Heart right ventricle (tissue), 16 donors: Measurements from ENCODE around the gene ECE1. TPM values are rescaled to one million over a fixed set of nuclear protein-coding genes. Genes with fewer than 3 reads are reported as not detected.

ENCODE experiments used
- ATAC-seq, 8 donors: fragments of 200-7000 bp; cut with Tn5 transposase; one replicate each; pipeline ENCODE4 v1.9.1; 2020; ENCODE audit warnings: mild to moderate bottlenecking in 8 of 8, moderate library complexity in 8 of 8, moderate number of reproducible peaks in 1 of 8
- DNase-seq, 2 donors: peaks; one replicate each; pipeline ENCODE4 v3.0.0-alpha.2; 2020
- H3K27ac ChIP-seq, 10 donors: fragments of 200-600 bp; sonication (generic) in 2 of 10; one replicate each; pipeline versions ENCODE4 v1.5.0 to v1.8.0; 2020 to 2022; ENCODE audit warnings: mild to moderate bottlenecking in 3 of 10
- H3K27me3 ChIP-seq, 7 donors: fragments of 200-600 bp; one replicate each; pipeline ENCODE4 v1.8.0; 2021 to 2022; ENCODE audit warnings: mild to moderate bottlenecking in 2 of 7
- H3K36me3 ChIP-seq, 9 donors: fragments of 200-600 bp; sonication (generic) in 1 of 9; one replicate each; pipeline versions ENCODE4 v1.5.0 to v1.8.0; 2020 to 2022; ENCODE audit warnings: mild to moderate bottlenecking in 2 of 9
- H3K4me1 ChIP-seq, 9 donors: fragments of 200-600 bp; sonication (generic) in 1 of 9; one replicate each; pipeline versions ENCODE4 v1.5.0 to v1.8.0; 2020 to 2022; ENCODE audit warnings: mild to moderate bottlenecking in 4 of 9
- H3K4me3 ChIP-seq, 10 donors: fragments of 200-600 bp; sonication (generic) in 2 of 10; one replicate each; pipeline versions ENCODE4 v1.5.0 to v1.8.0; 2020 to 2022; ENCODE audit warnings: mild to moderate bottlenecking in 7 of 10, moderate library complexity in 2 of 10
- H3K9me3 ChIP-seq, 11 donors: fragments of 200-600 bp in 10 of 11; sonication (generic) in 2 of 11; one replicate each; pipeline versions ENCODE4 v1.5.0 to v1.8.0; 2013 to 2022; ENCODE audit warnings: mild to moderate bottlenecking in 2 of 11, control low read depth in 1 of 11, moderate library complexity in 1 of 11
- WGBS, 2 donors: extraction: QIAGEN DNeasy Blood & Tissue Kit; methylation state at CpG; one replicate each; pipeline ENCODE4 v1.1.7; 2013; ENCODE audit warnings: inconsistent platforms in 1 of 2; 5-methylcytosine and 5-hydroxymethylcytosine counted together
- intact Hi-C, 10 donors: fragments of 100-400 bp; cut with DNase I; formaldehyde crosslinking; loops; one replicate each; pipeline versions ENCODE4 v1.11.1 to v1.14.2; 2022
- polyA plus RNA-seq, 2 donors: library from polyadenylated mRNA; stranded (reverse); fragments of 200-250 nt; gene quantifications; one replicate each; pipeline ENCODE4 v1.2.3, GENCODE V29; 2013
- total RNA-seq, 10 donors: library from RNA; stranded (reverse); fragmentation: NEBNext Ultra II Directional in 3 of 10; extraction: Animal tissue kit (Norgen Biotek cat#: 25700) in 3 of 10; gene quantifications; one replicate each; pipeline versions ENCODE4 v1.2.1 to v1.2.4, GENCODE V29; 2021 to 2023
- TF ChIP-seq, protein P1 (sequence below), 9 donors: fragments of 200-600 bp; sonication (generic) in 2 of 9; IDR thresholded peaks; one replicate each; pipeline versions ENCODE4 v1.5.0 to v1.8.0; 2021 to 2022; ENCODE audit warnings: antibody characterized with exemption in 9 of 9, mild to moderate bottlenecking in 5 of 9, moderate library complexity in 1 of 9
- donor health status: Arrhythmogenic right ventricular cardiomyopathy.
- donor health status: ischemic (EF 13 %, LVEDD 7.1; RV severe dilation, severe dysfunction).
- donor health status: healthy with polysubstance abuse.
- donor health status: DM: no; HTN: yes; CAD: no.
- donor health status: DM: no; HTN: no; CAD: no.
- donor health status: ischemic (EF 25% LVEDD 6.9; RV normal size, moderate dysfunction).
- donor health status: ischemic (EF 25% LVEDD 5.7; RV mildly dilated, moderate dysfunction).
- donor health status: healthy.
- donor health status: DM: yes; HTN: yes; CAD: no.
- donor health status: Ischemic cardiomyopathy.
- donor health status: ischemic (EF 35%, LVEDD 5.7; RV mildly dilated, moderate dysfunction).
- donor health status: nonischemic (EF 11% LVEDD 7.7; RV severe dilation, severe dysfunction).
- donor health status: DM: yes; HTN: yes; CAD: no.
- donor health status: PGD.
- donor health status: ischemic (EF 29% LVEDD 5.4; RV normal size, mild dysfunction).
- donor health status: nonischemic (EF 23%, LVEDD 6.1; RV moderate dilation, normal function).

The ECE1 gene
- total and polyA plus RNA-seq, 12 donors = 30.6 to 81.8 (median 51.8) TPM

- DNase-seq = no peak
- TF ChIP-seq, protein P1, sequence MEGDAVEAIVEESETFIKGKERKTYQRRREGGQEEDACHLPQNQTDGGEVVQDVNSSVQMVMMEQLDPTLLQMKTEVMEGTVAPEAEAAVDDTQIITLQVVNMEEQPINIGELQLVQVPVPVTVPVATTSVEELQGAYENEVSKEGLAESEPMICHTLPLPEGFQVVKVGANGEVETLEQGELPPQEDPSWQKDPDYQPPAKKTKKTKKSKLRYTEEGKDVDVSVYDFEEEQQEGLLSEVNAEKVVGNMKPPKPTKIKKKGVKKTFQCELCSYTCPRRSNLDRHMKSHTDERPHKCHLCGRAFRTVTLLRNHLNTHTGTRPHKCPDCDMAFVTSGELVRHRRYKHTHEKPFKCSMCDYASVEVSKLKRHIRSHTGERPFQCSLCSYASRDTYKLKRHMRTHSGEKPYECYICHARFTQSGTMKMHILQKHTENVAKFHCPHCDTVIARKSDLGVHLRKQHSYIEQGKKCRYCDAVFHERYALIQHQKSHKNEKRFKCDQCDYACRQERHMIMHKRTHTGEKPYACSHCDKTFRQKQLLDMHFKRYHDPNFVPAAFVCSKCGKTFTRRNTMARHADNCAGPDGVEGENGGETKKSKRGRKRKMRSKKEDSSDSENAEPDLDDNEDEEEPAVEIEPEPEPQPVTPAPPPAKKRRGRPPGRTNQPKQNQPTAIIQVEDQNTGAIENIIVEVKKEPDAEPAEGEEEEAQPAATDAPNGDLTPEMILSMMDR (IDR thresholded peaks at IDR 0.05) = no peak
- intact Hi-C loops = no loop called here
- Histone ChIP-seq H3K27me3 (no peaks in the 10 kb centered on the region), H3K27ac (peak overlapping the region in 2 of 10 donors; percentile 25 to 40), H3K36me3 (no peaks in the 10 kb centered on the region), H3K9me3 (peaks cover 0 to 3% (median 0%) of the 10 kb centered on the region in 11 donors), H3K4me3 (no peak overlapping the region), H3K4me1 (peaks cover 3 to 54% (median 44%) of the 10 kb centered on the region in 9 donors)
- WGBS, 2 donors = 80 to 89% methylated on average over 16 of the region's 16 CpGs
- ATAC-seq = no peak
These were observed 15.1 kb upstream of the ECE1 start for GRCh38 chr1:21305155-21305899.

DNA sequence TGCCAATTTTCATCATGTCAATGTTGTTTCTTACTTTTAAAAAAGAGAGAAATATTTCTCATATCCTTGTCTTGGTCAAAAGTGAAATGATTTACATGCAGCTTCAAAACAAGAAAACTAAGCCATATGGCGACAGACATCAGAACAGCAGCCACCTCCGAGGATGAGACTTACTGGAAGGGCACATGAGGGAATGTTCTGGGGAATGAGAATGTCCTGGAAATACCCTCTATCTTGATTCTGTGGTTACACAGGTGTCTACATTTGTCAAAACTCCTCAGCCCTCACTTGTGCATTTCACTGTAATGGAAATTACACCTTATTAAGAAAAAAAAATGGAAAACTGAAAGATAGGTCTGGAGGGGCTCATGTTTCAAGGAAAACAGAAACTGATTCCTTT is 14.2 kb upstream of the ECE1 start:
- no peak for DNase-seq
- H3K27ac ChIP-seq = peak overlapping the region in 3 of 10 donors; percentile 4 to 25 (median 16)
- no peaks in the 10 kb centered on the region for H3K9me3 ChIP-seq
- H3K36me3 ChIP-seq = no peaks in the 10 kb centered on the region
- no peaks in the 10 kb centered on the region for H3K27me3 ChIP-seq
- ATAC-seq = no peak
- H3K4me3 ChIP-seq = no peak overlapping the region
- 87 to 89% methylated on average over 2 of the region's 2 CpGs for WGBS, 2 donors
- peaks cover 3 to 56% (median 44%) of the 10 kb centered on the region in 9 donors for H3K4me1 ChIP-seq
- TF ChIP-seq, protein P1 (IDR thresholded peaks at IDR 0.05) = no peak
- intact Hi-C loops = no loop called here

- no peak for DNase-seq
- Histone ChIP-seq H3K4me1 (peaks cover 3 to 55% (median 31%) of the 10 kb centered on the region in 9 donors), H3K27me3 (no peaks in the 10 kb centered on the region), H3K9me3 (no peaks in the 10 kb centered on the region), H3K27ac (peak overlapping the region in 6 of 10 donors; percentile 9 to 37 (median 19)), H3K36me3 (no peaks in the 10 kb centered on the region), H3K4me3 (no peak overlapping the region)
- peak in 7 of 8 donors; percentile 28 to 62 (median 36) for ATAC-seq
- TF ChIP-seq, protein P1 (IDR thresholded peaks at IDR 0.05) = peak in 5 of 9 donors; percentile 13 to 38 (median 32)
- WGBS, 2 donors = 61 to 66% methylated on average over 11 of the region's 11 CpGs
- intact Hi-C loops = no loop called here
These were observed 12.8 kb upstream of the ECE1 start for GRCh38 chr1:21302747-21303715.

GRCh38 chr1:21301794-21302440 is 11.7 kb upstream of the ECE1 start:
- WGBS, 2 donors = 81 to 91% methylated on average over 10 of the region's 10 CpGs
- H3K27ac ChIP-seq = no peak overlapping the region
- H3K27me3 ChIP-seq = no peaks in the 10 kb centered on the region
- TF ChIP-seq, protein P1 (IDR thresholded peaks at IDR 0.05) = no peak
- no peaks in the 10 kb centered on the region for H3K9me3 ChIP-seq
- H3K4me3 ChIP-seq = no peak overlapping the region
- DNase-seq (no peak), ATAC-seq (no peak)
- peaks cover 0 to 48% (median 26%) of the 10 kb centered on the region in 9 donors for H3K4me1 ChIP-seq
- intact Hi-C loops = no loop called here
- no peaks in the 10 kb centered on the region for H3K36me3 ChIP-seq
